Activated naive CD4-positive, alpha-beta T cell treated with anti-CD3 and anti-CD28 coated beads, Interleukin-2, amount 50 U/mL, for 72 hours (primary cell): ENCODE measurements around the gene JAZF1. TPM values are rescaled to one million over a fixed set of nuclear protein-coding genes. Genes with fewer than 3 reads are reported as not detected.

Experiments used
- ATAC-seq, 2 donors: fragments of 150-1000 bp; cut with Tn5 transposase; 2 replicates each; pipeline ENCODE4 v1.10.0; 2021; ENCODE audit warnings: mild to moderate bottlenecking in 2 of 2, moderate library complexity in 2 of 2
- DNase-seq, 2 donors: peaks; one replicate each; pipeline ENCODE4 v3.0.0; 2021 to 2022; ENCODE audit warnings: low spot score in 2 of 2
- H3K27ac Mint-ChIP-seq, 2 donors: one replicate each; pipeline ENCODE4 v1.8.0; 2022; ENCODE audit warnings: mild to moderate bottlenecking in 2 of 2, mixed read lengths in 2 of 2
- H3K36me3 Mint-ChIP-seq, 2 donors: one replicate each; pipeline ENCODE4 v1.8.0; 2022; ENCODE audit warnings: mixed read lengths in 2 of 2
- H3K9me3 Mint-ChIP-seq, 2 donors: one replicate each; pipeline ENCODE4 v1.8.0; 2022; ENCODE audit warnings: mixed read lengths in 2 of 2
- total RNA-seq, 2 donors: library from RNA; stranded (reverse); gene quantifications; one replicate each; pipeline ENCODE4 v1.2.3, GENCODE V29; 2022

The JAZF1 gene
- total RNA-seq, 2 donors from 2014 or later, result 3.3 to 3.4 TPM

DNA sequence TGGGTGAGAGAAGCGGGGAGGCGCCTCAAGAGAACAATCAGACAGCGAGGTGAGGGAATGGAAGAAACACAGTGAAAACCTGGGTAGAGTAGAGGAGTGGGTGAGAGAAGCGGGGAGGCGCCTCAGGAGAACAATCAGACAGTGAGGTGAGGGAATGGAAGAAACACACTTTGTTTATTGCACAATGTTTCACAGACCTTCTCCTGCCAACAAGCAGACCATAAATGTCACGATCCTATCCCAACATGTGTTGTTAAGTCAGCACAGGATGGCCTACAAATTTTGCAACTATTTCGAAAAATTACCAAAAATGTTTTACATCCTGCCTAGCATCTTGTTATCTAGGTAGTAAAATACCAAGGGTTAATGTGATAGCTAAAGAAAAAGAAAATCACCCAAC lies 115.3 kb downstream of the JAZF1 start:
- Mint-ChIP-seq H3K9me3 (peaks cover 0 to 3% of the 10 kb centered on the region in 2 donors), H3K27ac (peak overlapping the region in 1 of 2 donors; percentile 5), H3K36me3 (no peaks in the 10 kb centered on the region)
- DNase-seq (no peak), ATAC-seq (no peak)

DNA sequence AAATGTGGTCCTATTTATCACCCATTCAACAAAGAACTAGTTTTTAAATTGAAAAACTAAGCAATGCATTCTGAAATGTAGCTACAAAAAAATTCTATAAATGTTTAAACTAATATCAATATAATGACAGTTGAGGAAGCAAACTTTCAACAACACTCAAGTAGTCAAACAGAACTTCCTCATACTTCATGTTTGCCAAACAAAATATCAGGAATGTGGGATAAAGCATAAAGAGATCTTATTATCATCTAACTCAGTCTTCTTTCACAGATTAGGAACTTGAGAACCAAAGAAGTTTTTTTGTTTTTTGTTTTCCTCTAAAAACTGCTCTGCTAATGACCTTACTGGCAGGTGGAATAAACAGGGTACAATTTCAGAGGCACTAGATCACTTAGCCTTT lies 116.2 kb downstream of the JAZF1 start:
- H3K9me3 Mint-ChIP-seq, result peaks cover 0 to 3% of the 10 kb centered on the region in 2 donors
- DNase-seq (no peak), ATAC-seq (no peak)
- H3K36me3 Mint-ChIP-seq, result no peaks in the 10 kb centered on the region
- H3K27ac Mint-ChIP-seq, result no peak overlapping the region

DNA sequence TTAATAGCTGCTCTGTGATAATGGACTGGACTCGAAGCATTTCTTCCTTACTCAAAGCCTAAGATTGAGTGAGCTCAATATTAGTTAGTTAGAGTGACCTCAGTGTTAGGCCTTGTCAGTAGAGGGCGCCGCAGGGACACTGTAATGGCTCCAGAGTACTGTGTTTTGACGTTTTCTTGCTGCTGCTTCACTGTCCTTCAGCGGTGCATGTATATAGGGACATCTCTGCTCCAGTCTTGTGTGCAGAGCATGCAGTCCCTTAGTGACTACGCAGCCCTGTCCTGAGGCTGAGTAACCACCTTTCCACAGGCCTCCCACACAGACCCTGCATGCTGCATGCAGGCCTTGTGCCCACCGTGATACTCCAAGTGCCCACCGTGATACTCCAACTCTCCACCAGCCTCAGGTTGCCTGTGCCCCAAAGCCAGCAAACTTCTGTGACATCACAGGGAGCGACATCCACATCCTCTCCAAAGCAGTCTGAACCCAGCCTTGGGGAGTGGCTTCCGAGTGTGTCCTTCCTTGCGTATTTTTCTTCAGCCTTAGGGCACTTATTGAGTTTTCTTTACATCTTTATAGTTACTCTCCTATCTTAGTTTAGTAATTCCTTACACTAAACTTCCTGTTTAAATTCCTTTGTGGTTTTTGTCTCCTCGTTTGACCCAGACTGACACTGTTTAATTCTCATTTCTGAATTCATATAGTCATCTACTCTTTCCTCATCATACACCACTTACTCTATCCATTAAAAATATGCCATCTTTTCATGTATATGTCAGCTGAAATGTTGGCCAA lies 118.2 kb downstream of the JAZF1 start:
- ATAC-seq (peak in 1 of 2 donors; percentile 71), DNase-seq (peak in 1 of 2 donors; percentile 71)
- peaks cover 0 to 3% of the 10 kb centered on the region in 2 donors for H3K9me3 Mint-ChIP-seq
- H3K36me3 Mint-ChIP-seq, result no peaks in the 10 kb centered on the region
- H3K27ac Mint-ChIP-seq, result no peak overlapping the region

DNA sequence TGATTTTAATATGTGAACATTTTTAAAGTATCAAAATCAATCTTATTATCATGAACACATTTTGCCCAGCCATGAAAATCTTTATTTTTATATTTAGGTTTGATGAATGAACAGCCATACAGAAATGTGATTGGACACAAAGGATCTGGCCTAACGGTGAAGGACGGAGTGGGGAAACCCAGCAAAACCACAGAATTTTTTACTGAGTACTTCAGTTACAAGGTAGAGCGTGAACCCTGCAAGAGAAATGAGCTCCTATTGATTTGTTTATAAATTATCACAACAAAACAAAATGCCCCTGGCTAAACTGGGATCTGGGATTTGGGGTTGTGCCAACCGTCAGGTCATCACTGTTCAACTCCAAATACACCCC lies 118.8 kb downstream of the JAZF1 start:
- DNase-seq (no peak), ATAC-seq (no peak)
- Mint-ChIP-seq H3K36me3 (no peaks in the 10 kb centered on the region), H3K27ac (no peak overlapping the region), H3K9me3 (peaks cover 0 to 3% of the 10 kb centered on the region in 2 donors)

DNA sequence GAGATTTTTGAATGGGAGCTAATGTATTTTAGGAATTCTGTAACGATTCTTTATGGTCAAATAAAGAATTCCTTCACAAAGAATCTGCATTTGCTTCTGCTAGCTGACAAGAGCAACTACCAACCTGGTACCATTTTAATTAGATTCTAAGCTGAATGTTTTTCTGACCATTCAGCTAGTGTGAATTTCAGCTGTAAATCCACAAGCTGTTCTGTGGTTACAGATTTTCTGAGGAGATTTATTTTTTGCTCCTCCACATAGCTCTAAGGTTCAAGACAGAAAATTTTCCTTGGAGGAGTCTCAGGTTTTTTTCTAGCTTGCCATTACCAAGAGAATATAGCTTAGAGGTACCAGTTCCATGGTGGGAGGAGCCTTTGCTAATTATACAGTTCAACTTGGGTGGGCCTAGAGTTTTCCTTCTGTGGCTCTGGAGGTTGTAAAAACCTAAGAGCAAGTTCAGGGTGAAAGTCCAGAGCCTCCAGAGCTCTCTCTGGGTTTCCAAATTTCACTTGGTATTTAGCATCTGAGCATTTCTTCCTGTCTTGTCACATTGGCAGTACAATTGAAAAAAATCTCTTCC lies 120.1 kb downstream of the JAZF1 start:
- Mint-ChIP-seq H3K27ac (no peak overlapping the region), H3K9me3 (peaks cover 0 to 3% of the 10 kb centered on the region in 2 donors), H3K36me3 (no peaks in the 10 kb centered on the region)
- ATAC-seq, result no peak
- DNase-seq, result no peak

- Mint-ChIP-seq H3K9me3 (no peaks in the 10 kb centered on the region), H3K27ac (no peak overlapping the region), H3K36me3 (no peaks in the 10 kb centered on the region)
- no peak for ATAC-seq
- no peak for DNase-seq
Measured at GRCh38 chr7:28055161-28055544, 125.4 kb downstream of the JAZF1 start.

DNA sequence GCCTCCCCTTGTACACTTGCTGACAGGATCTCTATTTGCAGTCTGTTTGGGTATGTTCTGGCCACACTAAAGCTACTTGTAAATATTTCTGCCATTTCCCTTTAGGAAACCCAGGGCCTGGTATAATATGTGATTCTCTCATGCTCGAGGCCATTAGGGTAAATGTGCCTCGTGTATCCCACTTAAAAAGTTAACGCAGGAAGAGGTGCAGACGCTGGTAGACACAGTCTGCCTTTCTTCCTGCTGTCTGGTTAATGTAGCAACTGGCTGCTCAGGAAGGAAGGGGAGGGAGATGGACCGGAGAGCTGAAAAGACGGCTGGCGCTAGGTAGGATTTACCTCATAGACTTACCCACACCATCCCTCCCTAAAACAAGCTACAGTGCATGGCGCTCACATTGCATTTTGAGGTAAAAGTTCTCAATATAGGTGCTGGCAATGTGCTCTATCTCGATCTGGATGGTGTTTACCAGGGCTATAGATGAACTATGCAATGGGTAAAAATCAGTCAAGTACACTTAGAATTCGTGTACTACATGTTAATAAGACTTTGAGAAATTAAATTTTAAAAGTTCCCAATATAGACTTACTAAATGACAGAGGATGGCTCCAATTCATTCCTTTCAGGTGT lies 125.9 kb downstream of the JAZF1 start:
- no peaks in the 10 kb centered on the region for H3K9me3 Mint-ChIP-seq

DNA sequence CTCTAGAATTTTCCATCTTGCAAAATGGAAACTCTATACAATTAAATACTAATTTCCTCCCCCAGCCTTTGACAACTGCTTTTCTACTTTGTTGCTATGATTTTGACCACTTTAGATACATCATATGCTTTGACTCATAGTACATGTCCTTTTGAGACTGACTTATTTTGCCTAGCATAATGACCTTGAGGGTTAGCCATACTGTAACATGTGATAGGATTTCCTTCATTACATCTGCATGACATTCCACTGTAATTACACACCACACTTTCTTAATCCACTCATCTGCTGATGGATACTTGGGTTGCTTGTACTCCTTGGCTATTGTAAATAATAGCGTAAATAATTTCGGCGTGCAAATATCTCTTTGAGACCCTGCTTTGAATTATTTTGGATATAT lies 127.7 kb downstream of the JAZF1 start:
- Mint-ChIP-seq H3K27ac (no peak overlapping the region), H3K9me3 (no peaks in the 10 kb centered on the region), H3K36me3 (no peaks in the 10 kb centered on the region)
- ATAC-seq (peak in 1 of 2 donors; percentile 20), DNase-seq (no peak)

More for the DNA sequence above, 125.9 kb downstream of the JAZF1 start:
- DNase-seq (no peak), ATAC-seq (no peak)
- Mint-ChIP-seq H3K27ac (no peak overlapping the region), H3K36me3 (no peaks in the 10 kb centered on the region)

DNA sequence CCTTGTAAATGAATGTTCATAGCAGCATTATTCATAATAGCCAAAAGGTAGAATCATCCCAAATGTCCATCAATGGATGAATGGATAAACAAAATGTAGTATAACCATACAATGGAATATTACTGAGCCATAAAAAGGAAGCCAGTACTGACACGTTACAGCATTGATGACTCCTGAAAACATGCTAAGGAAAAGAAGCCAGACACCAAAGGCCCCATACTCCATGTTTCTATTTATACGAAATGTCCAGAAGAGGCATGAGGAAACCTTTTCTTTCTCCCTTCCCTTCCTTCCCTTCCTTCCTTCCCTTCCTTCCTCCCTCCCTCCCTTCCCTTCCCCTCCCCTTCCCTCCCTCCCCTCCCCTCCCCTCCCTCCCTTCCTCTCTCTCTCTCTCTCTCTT lies 131.9 kb downstream of the JAZF1 start:
- Mint-ChIP-seq H3K9me3 (no peaks in the 10 kb centered on the region), H3K27ac (no peak overlapping the region), H3K36me3 (no peaks in the 10 kb centered on the region)
- no peak for ATAC-seq
- no peak for DNase-seq

DNA sequence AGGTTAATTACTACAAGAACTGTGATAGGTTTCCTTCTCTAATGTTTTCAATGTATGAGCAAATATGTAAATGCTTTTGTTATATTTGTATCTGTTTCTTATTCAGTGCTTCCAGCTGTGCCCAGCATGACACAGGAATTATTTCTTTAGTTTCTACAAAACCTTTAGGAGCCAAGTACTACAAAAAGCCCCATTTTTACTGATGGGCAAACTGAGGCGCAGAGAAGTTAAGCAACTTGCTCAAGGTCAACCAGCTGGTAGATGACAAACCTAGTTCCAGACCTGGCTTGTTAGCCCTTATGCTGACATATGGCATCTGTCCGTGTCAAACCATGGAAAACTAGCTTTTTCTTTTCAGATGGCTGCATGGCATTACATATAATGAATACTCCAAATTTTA lies 134.6 kb downstream of the JAZF1 start:
- no peak overlapping the region for H3K27ac Mint-ChIP-seq

DNA sequence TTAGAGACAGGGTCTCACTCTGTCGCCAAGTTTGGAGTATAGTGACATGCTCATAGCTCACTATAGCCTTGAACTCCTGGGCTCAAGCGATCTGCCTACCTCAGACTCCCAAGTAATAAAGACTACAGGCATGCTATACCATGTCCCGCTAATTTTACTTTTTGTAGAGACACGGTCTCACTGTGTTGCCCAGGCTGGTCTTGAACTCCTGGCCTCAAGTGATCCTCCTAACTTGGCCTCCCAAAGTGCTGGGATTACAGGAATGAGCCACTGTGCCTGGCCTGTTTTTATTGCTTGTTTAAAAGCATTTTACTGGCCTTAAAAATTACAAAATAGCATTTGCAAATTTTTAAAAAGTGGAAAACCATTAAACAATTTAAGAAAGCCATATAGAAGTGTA lies 135.0 kb downstream of the JAZF1 start:
- DNase-seq (no peak), ATAC-seq (no peak)
- peaks cover 4 to 7% of the 10 kb centered on the region in 2 donors for H3K36me3 Mint-ChIP-seq

More for the DNA sequence above, 134.6 kb downstream of the JAZF1 start:
- Mint-ChIP-seq H3K36me3 (peaks cover 4 to 7% of the 10 kb centered on the region in 2 donors), H3K9me3 (peaks cover 0 to 3% of the 10 kb centered on the region in 2 donors)
- ATAC-seq, result no peak
- DNase-seq, result no peak

DNA sequence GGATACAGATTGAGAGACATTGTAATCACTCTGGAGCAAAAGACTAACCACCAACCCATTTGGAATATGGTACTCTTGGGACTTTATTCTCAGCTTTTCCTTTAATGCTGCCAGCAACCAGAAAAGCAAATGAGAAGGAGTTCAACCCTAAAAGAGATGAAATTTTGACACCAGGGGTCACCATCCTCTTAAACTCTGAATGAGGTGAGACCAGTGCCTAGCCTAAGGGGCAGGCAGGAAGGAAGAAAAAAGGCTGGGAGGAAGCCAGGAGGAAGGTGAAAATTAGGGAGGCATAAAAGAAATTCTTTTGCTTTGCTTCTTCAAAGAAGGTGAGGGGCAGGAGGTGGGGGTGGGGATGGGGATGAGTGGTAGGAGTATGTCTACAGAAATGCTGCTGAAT lies 135.8 kb downstream of the JAZF1 start:
- H3K9me3 Mint-ChIP-seq, result peaks cover 0 to 3% of the 10 kb centered on the region in 2 donors
- no peak overlapping the region for H3K27ac Mint-ChIP-seq
- no peak for DNase-seq
- no peak for ATAC-seq
- H3K36me3 Mint-ChIP-seq, result peaks cover 4 to 7% of the 10 kb centered on the region in 2 donors

More for the DNA sequence above, 135.0 kb downstream of the JAZF1 start:
- Mint-ChIP-seq H3K27ac (no peak overlapping the region), H3K9me3 (peaks cover 0 to 3% of the 10 kb centered on the region in 2 donors)

GRCh38 chr7:28042721-28043120 lies 137.9 kb downstream of the JAZF1 start:
- H3K36me3 Mint-ChIP-seq, result peaks cover 4 to 7% of the 10 kb centered on the region in 2 donors
- DNase-seq (no peak), ATAC-seq (no peak)
- peaks cover 0 to 3% of the 10 kb centered on the region in 2 donors for H3K9me3 Mint-ChIP-seq
- no peak overlapping the region for H3K27ac Mint-ChIP-seq

DNA sequence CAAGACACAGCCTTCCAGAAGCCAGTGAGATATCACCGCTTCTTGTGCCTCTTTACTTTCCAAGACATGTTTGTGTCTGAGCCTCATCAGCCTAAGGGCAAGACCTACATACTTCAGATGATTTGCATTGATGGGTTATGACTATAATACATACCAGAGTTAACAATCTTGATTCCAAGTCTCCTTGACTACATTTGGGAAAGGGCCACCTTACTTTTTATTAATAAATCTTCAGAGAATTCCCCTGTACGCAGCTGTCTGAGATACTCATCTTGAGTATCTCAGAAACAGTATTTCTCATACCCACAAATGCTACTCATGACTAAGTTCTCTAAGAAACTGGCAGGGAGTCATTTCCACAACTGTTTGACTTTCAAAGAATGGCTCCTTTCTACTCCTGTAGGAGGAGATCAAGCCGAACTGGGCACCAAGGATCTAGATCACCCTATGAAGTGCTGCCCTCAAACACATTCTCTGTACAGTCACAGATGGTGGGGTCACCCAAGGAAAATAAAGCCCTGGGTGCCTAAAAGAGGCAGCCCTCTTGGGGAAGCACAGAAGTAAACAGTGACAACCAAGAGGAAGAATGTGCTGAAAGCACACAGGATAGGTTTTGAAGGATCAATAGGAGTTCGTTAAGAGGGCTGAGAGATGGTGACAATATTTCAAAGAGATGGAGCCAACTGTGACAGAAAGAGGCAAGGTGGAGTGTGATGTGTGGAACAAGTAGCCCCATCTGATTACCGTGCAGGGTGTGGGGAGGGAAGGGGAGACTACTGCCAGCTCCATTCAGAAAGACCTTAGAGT lies 138.9 kb downstream of the JAZF1 start:
- peak overlapping the region in 1 of 2 donors; percentile 9 for H3K27ac Mint-ChIP-seq
- DNase-seq, result peak in 1 of 2 donors; percentile 13

GRCh38 chr7:28038175-28038797 lies 142.3 kb downstream of the JAZF1 start:
- Mint-ChIP-seq H3K9me3 (peaks cover 0 to 3% of the 10 kb centered on the region in 2 donors), H3K36me3 (peaks cover 4 to 7% of the 10 kb centered on the region in 2 donors), H3K27ac (no peak overlapping the region)
- DNase-seq (no peak), ATAC-seq (no peak)

More for the DNA sequence above, 138.9 kb downstream of the JAZF1 start:
- Mint-ChIP-seq H3K9me3 (peaks cover 0 to 3% of the 10 kb centered on the region in 2 donors), H3K36me3 (peaks cover 4 to 7% of the 10 kb centered on the region in 2 donors)
- peak; percentile 68 to 73 for ATAC-seq
